ENCODE data around the gene CDH13. TPM values are rescaled to one million over a fixed set of nuclear protein-coding genes. Genes with fewer than 3 reads are reported as not detected.

Gene CDH13
- total RNA-seq, 4 donors from 2014 or later, result 5.8 to 36.7 (median 20.4) TPM

DNA sequence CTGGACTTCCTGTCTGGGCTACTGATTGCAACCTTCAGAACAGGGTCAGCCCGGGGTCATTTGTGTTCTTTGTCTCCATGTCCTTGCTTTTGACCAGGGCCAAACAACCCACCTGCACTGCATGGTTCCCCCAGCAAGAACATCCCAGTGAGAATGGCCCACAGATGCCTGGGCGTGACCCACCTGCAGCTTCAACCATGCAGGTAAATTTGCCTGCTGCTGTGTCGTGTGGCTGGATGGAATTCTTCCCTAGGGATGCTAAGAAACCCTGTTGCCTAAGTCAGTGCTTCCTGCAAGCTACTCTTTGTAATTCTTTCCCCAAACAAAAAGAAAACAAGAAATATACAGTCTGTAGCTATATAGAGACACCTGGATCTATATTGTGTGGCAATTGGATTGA is 12.5 kb downstream of the CDH13 start:
- peaks cover 47 to 51% of the 10 kb centered on the region in 2 donors for H3K4me1 ChIP-seq
- no peaks in the 10 kb centered on the region for H3K36me3 ChIP-seq
- in situ Hi-C loops (cut with MboI; ENCODE audit: low sequenced_read_pairs in 4 of 4) (no loop called here), intact Hi-C loops (cut with DNase I; ENCODE audit: low total_unique reads) (loop anchor here (10.0 kb wide), 1 partner anchor 1256 kb away; the partner anchor contains the start of gene MLYCD)
- ATAC-seq, result no peak
- no peaks in the 10 kb centered on the region for H3K27me3 ChIP-seq
- H3K9me3 ChIP-seq, result no peaks in the 10 kb centered on the region
- peak overlapping the region; percentile 10 to 63 (median 42) for H3K27ac ChIP-seq
- no peak for DNase-seq
- H3K4me3 ChIP-seq, result no peak overlapping the region
- TF ChIP-seq POLR2A (IDR thresholded peaks at IDR 0.05), result no peak
- TF ChIP-seq, protein P1, sequence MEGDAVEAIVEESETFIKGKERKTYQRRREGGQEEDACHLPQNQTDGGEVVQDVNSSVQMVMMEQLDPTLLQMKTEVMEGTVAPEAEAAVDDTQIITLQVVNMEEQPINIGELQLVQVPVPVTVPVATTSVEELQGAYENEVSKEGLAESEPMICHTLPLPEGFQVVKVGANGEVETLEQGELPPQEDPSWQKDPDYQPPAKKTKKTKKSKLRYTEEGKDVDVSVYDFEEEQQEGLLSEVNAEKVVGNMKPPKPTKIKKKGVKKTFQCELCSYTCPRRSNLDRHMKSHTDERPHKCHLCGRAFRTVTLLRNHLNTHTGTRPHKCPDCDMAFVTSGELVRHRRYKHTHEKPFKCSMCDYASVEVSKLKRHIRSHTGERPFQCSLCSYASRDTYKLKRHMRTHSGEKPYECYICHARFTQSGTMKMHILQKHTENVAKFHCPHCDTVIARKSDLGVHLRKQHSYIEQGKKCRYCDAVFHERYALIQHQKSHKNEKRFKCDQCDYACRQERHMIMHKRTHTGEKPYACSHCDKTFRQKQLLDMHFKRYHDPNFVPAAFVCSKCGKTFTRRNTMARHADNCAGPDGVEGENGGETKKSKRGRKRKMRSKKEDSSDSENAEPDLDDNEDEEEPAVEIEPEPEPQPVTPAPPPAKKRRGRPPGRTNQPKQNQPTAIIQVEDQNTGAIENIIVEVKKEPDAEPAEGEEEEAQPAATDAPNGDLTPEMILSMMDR (IDR thresholded peaks at IDR 0.05 in 4 of 5, conservative IDR thresholded peaks at IDR 0.05 in 1 of 5), result no peak

DNA sequence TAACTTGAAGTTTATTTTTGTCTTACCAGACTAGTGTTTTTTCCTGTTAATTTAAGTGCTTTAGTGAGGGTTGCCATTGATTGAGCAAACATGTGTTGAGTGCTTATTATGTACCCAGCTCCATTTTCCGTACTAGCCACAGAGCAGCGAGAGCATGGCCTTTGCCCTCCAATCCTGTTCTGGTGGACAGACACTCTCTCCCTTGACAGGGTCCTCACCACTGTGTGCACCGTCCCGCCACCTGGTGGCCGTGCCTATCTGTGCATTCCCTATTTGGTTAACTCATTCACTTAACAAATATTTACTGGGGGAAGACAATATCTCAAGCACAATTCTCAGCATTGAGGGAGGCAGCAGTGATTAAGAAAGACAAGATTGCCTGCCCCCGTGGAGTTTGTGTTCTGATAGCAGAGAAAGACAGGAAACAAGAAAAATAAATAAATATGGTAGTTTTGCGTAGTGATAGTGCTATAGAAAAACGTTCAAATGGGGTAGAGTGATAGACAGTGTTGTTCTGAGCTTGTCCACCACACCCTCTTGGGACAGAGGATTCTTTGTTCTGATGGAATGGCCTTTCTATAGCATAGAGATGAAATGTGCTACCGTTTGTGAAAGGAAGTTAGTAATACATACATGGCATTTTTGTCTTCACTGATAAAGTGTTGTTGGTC is 13.0 kb downstream of the CDH13 start:
- H3K36me3 ChIP-seq, result no peaks in the 10 kb centered on the region
- peak; percentile 16 to 50 for DNase-seq
- in situ Hi-C loops (cut with MboI; ENCODE audit: low sequenced_read_pairs in 4 of 4), result no loop called here
- no peaks in the 10 kb centered on the region for H3K9me3 ChIP-seq
- intact Hi-C loops (cut with DNase I; ENCODE audit: low total_unique reads), result loop anchor here (2.0 to 10.0 kb wide), 2 partner anchors 53 to 1255 kb away; partner anchors contain the start of gene MLYCD
- peak overlapping the region; percentile 10 to 63 (median 42) for H3K27ac ChIP-seq
- peaks cover 42 to 45% of the 10 kb centered on the region in 2 donors for H3K4me1 ChIP-seq
- H3K4me3 ChIP-seq, result no peak overlapping the region
- peak; percentile 31 to 61 for ATAC-seq
- no peak for TF ChIP-seq POLR2A (IDR thresholded peaks at IDR 0.05)
- TF ChIP-seq, protein P1 (IDR thresholded peaks at IDR 0.05 in 4 of 5, conservative IDR thresholded peaks at IDR 0.05 in 1 of 5), result peak; percentile 47 to 75 (median 66)
- no peaks in the 10 kb centered on the region for H3K27me3 ChIP-seq

DNA sequence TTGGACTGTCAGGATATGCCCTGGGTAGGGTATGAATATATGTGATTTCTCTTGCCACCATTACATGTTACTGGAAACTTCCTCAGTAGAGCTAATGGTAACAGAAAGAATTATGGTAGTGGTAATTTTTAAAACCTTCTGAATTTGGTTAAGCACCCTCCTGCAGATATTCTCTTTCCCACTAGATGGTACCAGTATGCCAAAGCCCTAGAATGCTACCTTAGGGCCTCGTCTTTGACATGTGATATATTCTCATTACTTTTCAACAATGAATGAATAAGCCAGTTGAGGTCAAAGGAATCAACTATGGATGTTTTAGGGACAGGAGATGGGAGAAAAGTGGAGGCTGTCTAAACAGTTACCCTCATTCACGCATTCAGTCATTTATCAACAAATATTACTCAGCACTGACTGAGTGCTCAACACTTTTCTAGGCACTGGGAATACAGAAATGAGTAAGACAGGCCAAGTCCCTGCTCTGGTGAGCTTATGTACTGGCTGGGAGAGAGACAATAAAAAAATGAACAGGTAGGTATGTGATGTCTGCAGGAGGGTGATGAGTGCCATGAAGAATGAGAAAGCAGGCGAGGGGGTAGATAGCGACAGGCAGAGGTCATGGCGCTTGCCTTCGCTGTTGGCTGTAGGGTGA is 14.7 kb downstream of the CDH13 start:
- Histone ChIP-seq H3K9me3 (no peaks in the 10 kb centered on the region), H3K36me3 (no peaks in the 10 kb centered on the region), H3K27ac (no peak overlapping the region), H3K4me1 (peaks cover 27 to 44% of the 10 kb centered on the region in 2 donors), H3K27me3 (no peaks in the 10 kb centered on the region), H3K4me3 (no peak overlapping the region)
- ATAC-seq (peak in 1 of 2 donors; percentile 47), DNase-seq (no peak)
- in situ Hi-C loops (cut with MboI; ENCODE audit: low sequenced_read_pairs in 4 of 4), result no loop called here
- TF ChIP-seq, protein P1 (IDR thresholded peaks at IDR 0.05 in 4 of 5, conservative IDR thresholded peaks at IDR 0.05 in 1 of 5), result peak in 3 of 5 experiments; percentile 8 to 36 (median 17)
- TF ChIP-seq POLR2A (IDR thresholded peaks at IDR 0.05), result no peak
- intact Hi-C loops (cut with DNase I; ENCODE audit: low total_unique reads), result loop anchor here (2.0 kb wide), 1 partner anchor 51 kb away; no protein-coding TSS in a partner anchor

DNA sequence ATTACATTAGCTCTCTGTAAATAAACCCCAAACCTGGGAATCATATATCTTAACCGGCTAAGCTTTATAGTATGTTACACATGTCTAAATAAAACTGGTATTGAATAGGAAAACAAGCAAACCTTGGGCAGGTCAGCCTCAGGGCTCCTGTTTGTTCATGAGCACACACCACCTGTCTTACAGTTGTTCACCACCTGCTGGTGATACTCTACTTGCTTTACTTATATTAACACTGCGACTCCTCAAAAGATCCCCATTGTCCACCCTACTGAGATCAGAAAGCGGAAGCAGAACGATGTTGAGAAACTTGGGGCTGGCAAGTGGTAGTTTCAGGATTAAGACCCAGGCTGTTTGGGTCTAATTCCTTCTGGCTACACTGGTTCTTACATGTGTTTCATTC is 16.4 kb downstream of the CDH13 start:
- no peak for ATAC-seq
- peaks cover 23 to 39% of the 10 kb centered on the region in 2 donors for H3K4me1 ChIP-seq
- intact Hi-C loops (cut with DNase I; ENCODE audit: low total_unique reads), result no loop called here

More for the DNA sequence above, 16.4 kb downstream of the CDH13 start:
- no peak overlapping the region for H3K27ac ChIP-seq
- no peaks in the 10 kb centered on the region for H3K27me3 ChIP-seq
- no peaks in the 10 kb centered on the region for H3K36me3 ChIP-seq
- TF ChIP-seq POLR2A (IDR thresholded peaks at IDR 0.05), result no peak
- TF ChIP-seq, protein P1 (IDR thresholded peaks at IDR 0.05 in 4 of 5, conservative IDR thresholded peaks at IDR 0.05 in 1 of 5), result no peak
- H3K9me3 ChIP-seq, result no peaks in the 10 kb centered on the region
- H3K4me3 ChIP-seq, result no peak overlapping the region
- no peak for DNase-seq
- in situ Hi-C loops (cut with MboI; ENCODE audit: low sequenced_read_pairs in 4 of 4), result no loop called here
